K562 (cell line): ENCODE data around the gene RAB5B. TPM values are rescaled to one million over a fixed set of nuclear protein-coding genes. Genes with fewer than 3 reads are reported as not detected.

Experiments
- ESRRA ChIP-seq: fragments of 450-650 bp; IDR thresholded peaks from 2 replicates; pipeline ENCODE4 v1.6.1; 2014; ENCODE audit warnings: low read depth, mild to moderate bottlenecking, moderate library complexity, borderline replicate concordance
- JUNB ChIP-seq: fragments of 450-650 bp; formaldehyde crosslinking; conservative IDR thresholded peaks from 2 replicates; pipeline ENCODE4 v1.4.0; 2020; ENCODE audit warnings: mild to moderate bottlenecking
- MTA2 ChIP-seq: fragments of 450-650 bp; IDR thresholded peaks from 2 replicates; pipeline ENCODE4 v1.6.1; 2016; ENCODE audit warnings: low read depth
- RFX7 ChIP-seq: fragments of 250-450 bp; sonication (Bioruptor Pico); IDR thresholded peaks from 2 replicates; pipeline ENCODE4 v1.5.1; 2021; ENCODE audit warnings: mild to moderate bottlenecking
- RNF2 ChIP-seq: sonication (generic); IDR thresholded peaks from 2 replicates; pipeline ENCODE4 v1.6.1; 2016
- STAT5B ChIP-seq: fragments of 250-450 bp; sonication (Bioruptor Pico); IDR thresholded peaks from 2 replicates; pipeline ENCODE4 v1.8.0; 2021; ENCODE audit warnings: mild to moderate bottlenecking, inconsistent platforms
- TCF3 ChIP-seq: sonication (generic); formaldehyde crosslinking; IDR thresholded peaks from 2 replicates; pipeline ENCODE4 v1.4.0; 2020; ENCODE audit warnings: mild to moderate bottlenecking, missing genetic modification reagents
- ZNF699 ChIP-seq: fragments of 250-450 bp; sonication (Bioruptor Pico); IDR thresholded peaks from 2 replicates; pipeline ENCODE4 v1.8.0; 2021; ENCODE audit warnings: mild to moderate bottlenecking, moderate library complexity; ENCODE audit not compliant: insufficient replicate concordance
- polyA plus RNA-seq, 8 experiments: library from polyadenylated mRNA; depleted of rRNA in 4 of 8; stranded (reverse) in 5 of 8; unstranded in 3 of 8; fragments of >200 nt; fragmentation: Nextera tagmentation in 2 of 8; fragmentation: Illumina TruSeq in 1 of 8; extraction: Ambion mirVana in 2 of 8; extraction: Trizol in 1 of 8; gene quantifications; 2 replicates each; pipeline versions ENCODE4 v1.2.1 to v1.2.3, GENCODE V29; 2011 to 2014; ENCODE audit warnings: inconsistent platforms in 1 of 8, missing spikeins in 1 of 8
- total RNA-seq, 7 experiments: library from RNA; depleted of rRNA in 6 of 7; stranded (reverse); fragments of >200 nt in 6 of 7; fragmentation: Illumina TruSeq in 2 of 7; extraction: Trizol in 2 of 7; gene quantifications; 2 replicates each; pipeline versions ENCODE4 v1.2.1 to v1.2.3, GENCODE V29; 2011 to 2021; ENCODE audit warnings: low replicate concordance in 1 of 7
- TF ChIP-seq, protein P1 (sequence below), 2 experiments: fragments of 450-650 bp; conservative IDR thresholded peaks; 2 replicates each; pipeline ENCODE4 v1.6.1; 2017; ENCODE audit warnings: mild to moderate bottlenecking in 2 of 2, moderate library complexity in 2 of 2
- TF ChIP-seq, protein P2 (sequence below): fragments of 450-650 bp; IDR thresholded peaks from 2 replicates; pipeline ENCODE4 v1.7.0; 2016; ENCODE audit warnings: borderline replicate concordance
- TF ChIP-seq, protein P3 (sequence below): fragments of 450-650 bp; IDR thresholded peaks from 2 replicates; pipeline ENCODE4 v1.6.1; 2016; ENCODE audit warnings: antibody characterized with exemption
- TF ChIP-seq, protein P4 (sequence below): fragments of 200-800 bp; sonication (Bioruptor generic); IDR thresholded peaks from 2 replicates; pipeline ENCODE4 v1.6.1; 2017; ENCODE audit warnings: missing genetic modification characterization, missing compliant biosample characterization
- TF ChIP-seq, protein P5 (sequence below): fragments of 200-800 bp; sonication (Bioruptor generic); IDR thresholded peaks from 2 replicates; pipeline ENCODE4 v1.6.1; 2017; ENCODE audit warnings: missing genetic modification characterization, missing compliant biosample characterization
- TF ChIP-seq, protein P6 (sequence below): sonication (generic); formaldehyde crosslinking; IDR thresholded peaks from 2 replicates; pipeline ENCODE4 v1.8.0; 2023; ENCODE audit warnings: mild to moderate bottlenecking, missing genetic modification reagents

The RAB5B gene
- total and polyA plus RNA-seq, 9 of the 15 experiments (the other 6 are each of a cell fraction or from before 2014, with no cell fraction given): 6.8 to 73.8 (median 25.2) TPM

DNA sequence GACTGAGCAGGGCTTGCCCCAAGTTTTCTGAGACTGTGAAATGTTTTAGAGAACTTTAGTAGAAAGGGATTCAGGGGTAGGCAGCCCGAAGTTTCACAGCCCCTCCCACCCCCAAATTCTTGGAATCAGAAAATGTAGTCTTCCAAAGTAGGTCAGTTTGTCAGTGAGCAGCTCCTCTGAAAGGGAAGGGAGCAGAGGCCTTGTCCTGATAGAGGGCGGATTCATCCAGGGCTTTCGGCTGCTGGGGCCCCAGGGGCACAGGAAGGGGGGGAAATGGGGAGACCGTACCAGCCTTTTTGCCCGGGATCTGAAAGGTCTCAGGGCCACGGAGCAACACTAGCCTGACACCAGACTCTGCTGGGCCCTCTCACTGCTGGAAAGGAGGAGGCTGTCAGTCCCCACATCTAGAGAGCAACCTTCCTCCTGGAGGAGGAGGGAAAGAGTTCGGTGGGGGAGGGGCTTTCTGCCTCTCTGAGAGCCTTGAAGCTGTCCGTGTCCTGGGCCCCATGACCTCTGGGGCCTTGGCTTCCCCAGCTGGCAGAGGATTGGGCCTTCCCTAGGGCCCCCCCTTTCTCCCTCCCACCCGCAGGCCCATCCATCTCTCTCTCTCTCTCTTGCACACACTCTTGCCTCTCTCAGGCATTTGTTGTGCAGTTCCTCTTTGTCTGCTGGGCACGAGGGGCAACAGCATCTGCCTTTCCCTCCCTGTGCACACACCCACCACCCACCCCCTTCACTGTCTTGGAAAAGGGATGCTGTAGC, 46.7 kb downstream of the RAB5B start, which contains the start of gene IKZF4 (continued):
- TF ChIP-seq, protein P1, sequence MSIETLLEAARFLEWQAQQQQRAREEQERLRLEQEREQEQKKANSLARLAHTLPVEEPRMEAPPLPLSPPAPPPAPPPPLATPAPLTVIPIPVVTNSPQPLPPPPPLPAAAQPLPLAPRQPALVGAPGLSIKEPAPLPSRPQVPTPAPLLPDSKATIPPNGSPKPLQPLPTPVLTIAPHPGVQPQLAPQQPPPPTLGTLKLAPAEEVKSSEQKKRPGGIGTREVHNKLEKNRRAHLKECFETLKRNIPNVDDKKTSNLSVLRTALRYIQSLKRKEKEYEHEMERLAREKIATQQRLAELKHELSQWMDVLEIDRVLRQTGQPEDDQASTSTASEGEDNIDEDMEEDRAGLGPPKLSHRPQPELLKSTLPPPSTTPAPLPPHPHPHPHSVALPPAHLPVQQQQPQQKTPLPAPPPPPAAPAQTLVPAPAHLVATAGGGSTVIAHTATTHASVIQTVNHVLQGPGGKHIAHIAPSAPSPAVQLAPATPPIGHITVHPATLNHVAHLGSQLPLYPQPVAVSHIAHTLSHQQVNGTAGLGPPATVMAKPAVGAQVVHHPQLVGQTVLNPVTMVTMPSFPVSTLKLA (conservative IDR thresholded peaks at IDR 0.05): no peak
- no peak for TF ChIP-seq TCF3 (CRISPR knock-in tag)
- TF ChIP-seq MTA2: peak; percentile 2; the same call in 1 of the 2 replicates
- TF ChIP-seq, protein P2, sequence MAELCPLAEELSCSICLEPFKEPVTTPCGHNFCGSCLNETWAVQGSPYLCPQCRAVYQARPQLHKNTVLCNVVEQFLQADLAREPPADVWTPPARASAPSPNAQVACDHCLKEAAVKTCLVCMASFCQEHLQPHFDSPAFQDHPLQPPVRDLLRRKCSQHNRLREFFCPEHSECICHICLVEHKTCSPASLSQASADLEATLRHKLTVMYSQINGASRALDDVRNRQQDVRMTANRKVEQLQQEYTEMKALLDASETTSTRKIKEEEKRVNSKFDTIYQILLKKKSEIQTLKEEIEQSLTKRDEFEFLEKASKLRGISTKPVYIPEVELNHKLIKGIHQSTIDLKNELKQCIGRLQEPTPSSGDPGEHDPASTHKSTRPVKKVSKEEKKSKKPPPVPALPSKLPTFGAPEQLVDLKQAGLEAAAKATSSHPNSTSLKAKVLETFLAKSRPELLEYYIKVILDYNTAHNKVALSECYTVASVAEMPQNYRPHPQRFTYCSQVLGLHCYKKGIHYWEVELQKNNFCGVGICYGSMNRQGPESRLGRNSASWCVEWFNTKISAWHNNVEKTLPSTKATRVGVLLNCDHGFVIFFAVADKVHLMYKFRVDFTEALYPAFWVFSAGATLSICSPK: no peak
- TF ChIP-seq, protein P3, sequence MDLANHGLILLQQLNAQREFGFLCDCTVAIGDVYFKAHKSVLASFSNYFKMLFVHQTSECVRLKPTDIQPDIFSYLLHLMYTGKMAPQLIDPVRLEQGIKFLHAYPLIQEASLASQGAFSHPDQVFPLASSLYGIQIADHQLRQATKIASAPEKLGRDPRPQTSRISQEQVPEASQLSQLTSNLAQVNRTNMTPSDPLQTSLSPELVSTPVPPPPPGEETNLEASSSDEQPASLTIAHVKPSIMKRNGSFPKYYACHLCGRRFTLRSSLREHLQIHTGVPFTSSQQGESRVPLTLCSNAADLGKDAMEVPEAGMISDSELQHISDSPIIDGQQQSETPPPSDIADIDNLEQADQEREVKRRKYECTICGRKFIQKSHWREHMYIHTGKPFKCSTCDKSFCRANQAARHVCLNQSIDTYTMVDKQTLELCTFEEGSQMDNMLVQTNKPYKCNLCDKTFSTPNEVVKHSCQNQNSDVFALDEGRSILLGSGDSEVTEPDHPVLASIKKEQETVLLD: no peak
- TF ChIP-seq, protein P4, sequence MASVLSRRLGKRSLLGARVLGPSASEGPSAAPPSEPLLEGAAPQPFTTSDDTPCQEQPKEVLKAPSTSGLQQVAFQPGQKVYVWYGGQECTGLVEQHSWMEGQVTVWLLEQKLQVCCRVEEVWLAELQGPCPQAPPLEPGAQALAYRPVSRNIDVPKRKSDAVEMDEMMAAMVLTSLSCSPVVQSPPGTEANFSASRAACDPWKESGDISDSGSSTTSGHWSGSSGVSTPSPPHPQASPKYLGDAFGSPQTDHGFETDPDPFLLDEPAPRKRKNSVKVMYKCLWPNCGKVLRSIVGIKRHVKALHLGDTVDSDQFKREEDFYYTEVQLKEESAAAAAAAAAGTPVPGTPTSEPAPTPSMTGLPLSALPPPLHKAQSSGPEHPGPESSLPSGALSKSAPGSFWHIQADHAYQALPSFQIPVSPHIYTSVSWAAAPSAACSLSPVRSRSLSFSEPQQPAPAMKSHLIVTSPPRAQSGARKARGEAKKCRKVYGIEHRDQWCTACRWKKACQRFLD: peak; percentile 76; the same call in 1 of the 2 replicates
- TF ChIP-seq RFX7: no peak
- TF ChIP-seq ESRRA: peak; percentile 82
- TF ChIP-seq ZNF699 (CRISPR knock-in tag): no peak
- TF ChIP-seq, protein P5, sequence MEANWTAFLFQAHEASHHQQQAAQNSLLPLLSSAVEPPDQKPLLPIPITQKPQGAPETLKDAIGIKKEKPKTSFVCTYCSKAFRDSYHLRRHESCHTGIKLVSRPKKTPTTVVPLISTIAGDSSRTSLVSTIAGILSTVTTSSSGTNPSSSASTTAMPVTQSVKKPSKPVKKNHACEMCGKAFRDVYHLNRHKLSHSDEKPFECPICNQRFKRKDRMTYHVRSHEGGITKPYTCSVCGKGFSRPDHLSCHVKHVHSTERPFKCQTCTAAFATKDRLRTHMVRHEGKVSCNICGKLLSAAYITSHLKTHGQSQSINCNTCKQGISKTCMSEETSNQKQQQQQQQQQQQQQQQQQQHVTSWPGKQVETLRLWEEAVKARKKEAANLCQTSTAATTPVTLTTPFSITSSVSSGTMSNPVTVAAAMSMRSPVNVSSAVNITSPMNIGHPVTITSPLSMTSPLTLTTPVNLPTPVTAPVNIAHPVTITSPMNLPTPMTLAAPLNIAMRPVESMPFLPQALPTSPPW (CRISPR knock-in tag): peak; percentile 98
- TF ChIP-seq JUNB: no peak
- TF ChIP-seq, protein P6, sequence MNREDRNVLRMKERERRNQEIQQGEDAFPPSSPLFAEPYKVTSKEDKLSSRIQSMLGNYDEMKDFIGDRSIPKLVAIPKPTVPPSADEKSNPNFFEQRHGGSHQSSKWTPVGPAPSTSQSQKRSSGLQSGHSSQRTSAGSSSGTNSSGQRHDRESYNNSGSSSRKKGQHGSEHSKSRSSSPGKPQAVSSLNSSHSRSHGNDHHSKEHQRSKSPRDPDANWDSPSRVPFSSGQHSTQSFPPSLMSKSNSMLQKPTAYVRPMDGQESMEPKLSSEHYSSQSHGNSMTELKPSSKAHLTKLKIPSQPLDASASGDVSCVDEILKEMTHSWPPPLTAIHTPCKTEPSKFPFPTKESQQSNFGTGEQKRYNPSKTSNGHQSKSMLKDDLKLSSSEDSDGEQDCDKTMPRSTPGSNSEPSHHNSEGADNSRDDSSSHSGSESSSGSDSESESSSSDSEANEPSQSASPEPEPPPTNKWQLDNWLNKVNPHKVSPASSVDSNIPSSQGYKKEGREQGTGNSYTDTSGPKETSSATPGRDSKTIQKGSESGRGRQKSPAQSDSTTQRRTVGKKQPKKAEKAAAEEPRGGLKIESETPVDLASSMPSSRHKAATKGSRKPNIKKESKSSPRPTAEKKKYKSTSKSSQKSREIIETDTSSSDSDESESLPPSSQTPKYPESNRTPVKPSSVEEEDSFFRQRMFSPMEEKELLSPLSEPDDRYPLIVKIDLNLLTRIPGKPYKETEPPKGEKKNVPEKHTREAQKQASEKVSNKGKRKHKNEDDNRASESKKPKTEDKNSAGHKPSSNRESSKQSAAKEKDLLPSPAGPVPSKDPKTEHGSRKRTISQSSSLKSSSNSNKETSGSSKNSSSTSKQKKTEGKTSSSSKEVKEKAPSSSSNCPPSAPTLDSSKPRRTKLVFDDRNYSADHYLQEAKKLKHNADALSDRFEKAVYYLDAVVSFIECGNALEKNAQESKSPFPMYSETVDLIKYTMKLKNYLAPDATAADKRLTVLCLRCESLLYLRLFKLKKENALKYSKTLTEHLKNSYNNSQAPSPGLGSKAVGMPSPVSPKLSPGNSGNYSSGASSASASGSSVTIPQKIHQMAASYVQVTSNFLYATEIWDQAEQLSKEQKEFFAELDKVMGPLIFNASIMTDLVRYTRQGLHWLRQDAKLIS: no peak; the same call in 1 of the 2 replicates
- TF ChIP-seq RNF2: peak; percentile 72; the same call in 1 of the 2 replicates
- TF ChIP-seq STAT5B (CRISPR knock-in tag): no peak
